K562 (cell line): Measurements from ENCODE around the gene HOXB4. TPM values are rescaled to one million over a fixed set of nuclear protein-coding genes. Genes with fewer than 3 reads are reported as not detected.

ENCODE experiments used
- ARID1B ChIP-seq: fragments of 450-650 bp; IDR thresholded peaks from 2 replicates; pipeline ENCODE4 v1.6.1; 2016; ENCODE audit warnings: antibody characterized with exemption, mild to moderate bottlenecking, inconsistent platforms
- CREB1 ChIP-seq, 2 experiments: sonication (generic) in 1 of 2; formaldehyde crosslinking in 1 of 2; IDR thresholded peaks; 2 replicates each; pipeline versions ENCODE4 v1.6.1 to v1.8.0; 2012 to 2022; ENCODE audit warnings: inconsistent platforms in 1 of 2, mild to moderate bottlenecking in 1 of 2, missing genetic modification reagents in 1 of 2, moderate library complexity in 1 of 2
- FOXA1 ChIP-seq: fragments of 450-650 bp; IDR thresholded peaks from 2 replicates; pipeline ENCODE4 v1.6.1; 2016; ENCODE audit warnings: mild to moderate bottlenecking, borderline replicate concordance
- FOXJ2 ChIP-seq: fragments of 200-800 bp; sonication (Bioruptor generic); IDR thresholded peaks from 2 replicates; pipeline ENCODE4 v1.6.1; 2016; ENCODE audit warnings: missing genetic modification characterization, missing compliant biosample characterization
- GATAD2A ChIP-seq: fragments of 450-650 bp; IDR thresholded peaks from 2 replicates; pipeline ENCODE4 v1.6.1; 2017
- RREB1 ChIP-seq: fragments of 250-450 bp; sonication (Bioruptor Pico); IDR thresholded peaks from 2 replicates; pipeline ENCODE4 v1.4.0; 2020
- SMAD4 ChIP-seq: fragments of 250-450 bp; sonication (Bioruptor Pico); conservative IDR thresholded peaks from 2 replicates; pipeline ENCODE4 v1.8.0; 2021; ENCODE audit warnings: inconsistent platforms, mild to moderate bottlenecking, moderate library complexity
- polyA plus RNA-seq, 8 experiments: library from polyadenylated mRNA; depleted of rRNA in 4 of 8; stranded (reverse) in 5 of 8; unstranded in 3 of 8; fragments of >200 nt; fragmentation: Nextera tagmentation in 2 of 8; fragmentation: Illumina TruSeq in 1 of 8; extraction: Ambion mirVana in 2 of 8; extraction: Trizol in 1 of 8; gene quantifications; 2 replicates each; pipeline versions ENCODE4 v1.2.1 to v1.2.3, GENCODE V29; 2011 to 2014; ENCODE audit warnings: inconsistent platforms in 1 of 8, missing spikeins in 1 of 8
- total RNA-seq, 7 experiments: library from RNA; depleted of rRNA in 6 of 7; stranded (reverse); fragments of >200 nt in 6 of 7; fragmentation: Illumina TruSeq in 2 of 7; extraction: Trizol in 2 of 7; gene quantifications; 2 replicates each; pipeline versions ENCODE4 v1.2.1 to v1.2.3, GENCODE V29; 2011 to 2021; ENCODE audit warnings: low replicate concordance in 1 of 7
- TF ChIP-seq, protein P1 (sequence below): fragments of 450-650 bp; IDR thresholded peaks from 2 replicates; pipeline ENCODE4 v1.6.1; 2016; ENCODE audit warnings: missing biosample characterization, missing genetic modification characterization
- TF ChIP-seq, protein P2 (sequence below), 3 experiments: fragments of 200-800 bp in 1 of 3; sonication (Bioruptor generic) in 1 of 3; sonication (generic) in 1 of 3; formaldehyde crosslinking in 1 of 3; IDR thresholded peaks; 2 replicates each; pipeline versions ENCODE4 v1.6.1 to v1.8.0; 2016 to 2022; ENCODE audit warnings: mild to moderate bottlenecking in 2 of 3, missing compliant biosample characterization in 2 of 3, missing genetic modification characterization in 2 of 3, missing genetic modification reagents in 1 of 3
- TF ChIP-seq, protein P3 (sequence below): fragments of 450-650 bp; conservative IDR thresholded peaks from 2 replicates; pipeline ENCODE4 v1.6.1; 2016; ENCODE audit warnings: missing genetic modification characterization, low read depth, mild to moderate bottlenecking, control low read depth, missing compliant biosample characterization
- TF ChIP-seq, protein P4 (sequence below), 2 experiments: fragments of 150-350 bp in 1 of 2; IDR thresholded peaks; 2 replicates each; pipeline ENCODE4 v1.6.1; 2012 to 2016; ENCODE audit warnings: low read depth in 2 of 2, low read length in 2 of 2, mild to moderate bottlenecking in 1 of 2, moderate library complexity in 1 of 2

The HOXB4 gene
- total and polyA plus RNA-seq, 9 of the 15 experiments (the other 6 are each of a cell fraction or from before 2014, with no cell fraction given): 1.6 to 34.9 (median 14.9) TPM

DNA sequence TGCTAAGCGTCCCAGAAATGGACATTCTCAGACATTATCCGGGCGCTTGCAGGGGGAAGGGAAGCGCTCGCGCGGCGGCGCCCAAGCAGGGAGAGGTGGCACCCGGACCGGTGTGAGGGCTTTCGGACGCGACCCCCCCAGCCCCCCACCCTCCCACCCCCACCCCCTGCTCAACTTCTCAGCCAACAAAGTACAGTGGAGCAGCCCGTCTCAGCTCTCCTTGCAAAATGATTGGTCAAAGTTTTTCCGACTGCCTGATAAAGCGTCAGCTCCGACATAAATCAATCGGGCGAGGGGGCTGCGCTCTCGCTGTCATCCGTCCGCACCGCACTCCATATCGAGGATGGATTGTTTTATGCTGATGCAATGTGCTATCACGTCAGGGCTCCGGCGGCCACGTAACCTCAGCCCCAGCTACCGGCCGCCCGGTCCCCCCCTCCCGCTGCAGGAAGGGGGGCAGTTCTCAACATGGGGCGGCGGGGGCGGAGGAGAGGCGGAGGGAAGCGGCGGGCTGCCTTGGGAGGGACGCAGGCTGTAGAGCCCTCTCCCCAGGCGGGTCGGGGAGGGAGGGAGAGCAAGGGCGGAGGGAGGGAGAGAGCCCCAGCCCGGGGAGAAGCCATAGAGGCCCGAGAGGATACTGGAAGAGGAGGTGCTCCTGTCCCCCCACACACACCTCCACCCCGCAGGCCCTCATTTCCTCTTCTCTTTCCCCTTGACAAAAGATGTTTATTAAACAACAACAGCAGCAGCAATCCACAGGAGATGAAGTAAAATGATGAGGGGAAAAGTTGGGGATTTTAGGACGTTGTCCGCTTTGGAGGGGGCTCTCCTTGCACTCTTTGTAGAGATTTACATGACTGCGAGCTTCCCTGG is 48.3 kb upstream of the HOXB4 start, which contains the start of gene HOXB9 (continued):
- TF ChIP-seq FOXA1 (no peak), CREB1 (IDR thresholded peaks at IDR 0.05) (peak; percentile 95), CREB1 (CRISPR knock-in tag; IDR thresholded peaks at IDR 0.05) (peak; percentile 93), FOXJ2 (tag) (peak; percentile 75; the same call in 1 of the 2 replicates), ARID1B (peak; percentile 86), RREB1 (CRISPR knock-in tag) (peak; percentile 53; the same call in 1 of the 2 replicates), SMAD4 (CRISPR knock-in tag) (peak; percentile 86), GATAD2A (no peak)
- TF ChIP-seq, protein P1, sequence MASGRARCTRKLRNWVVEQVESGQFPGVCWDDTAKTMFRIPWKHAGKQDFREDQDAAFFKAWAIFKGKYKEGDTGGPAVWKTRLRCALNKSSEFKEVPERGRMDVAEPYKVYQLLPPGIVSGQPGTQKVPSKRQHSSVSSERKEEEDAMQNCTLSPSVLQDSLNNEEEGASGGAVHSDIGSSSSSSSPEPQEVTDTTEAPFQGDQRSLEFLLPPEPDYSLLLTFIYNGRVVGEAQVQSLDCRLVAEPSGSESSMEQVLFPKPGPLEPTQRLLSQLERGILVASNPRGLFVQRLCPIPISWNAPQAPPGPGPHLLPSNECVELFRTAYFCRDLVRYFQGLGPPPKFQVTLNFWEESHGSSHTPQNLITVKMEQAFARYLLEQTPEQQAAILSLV (tag): peak; percentile 90
- TF ChIP-seq, protein P2, sequence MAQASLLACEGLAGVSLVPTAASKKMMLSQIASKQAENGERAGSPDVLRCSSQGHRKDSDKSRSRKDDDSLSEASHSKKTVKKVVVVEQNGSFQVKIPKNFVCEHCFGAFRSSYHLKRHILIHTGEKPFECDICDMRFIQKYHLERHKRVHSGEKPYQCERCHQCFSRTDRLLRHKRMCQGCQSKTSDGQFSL (CRISPR knock-in tag; IDR thresholded peaks at IDR 0.05): peak; percentile 86
- TF ChIP-seq, protein P2 (tag; IDR thresholded peaks at IDR 0.05): peak in 1 of 2 experiments; percentile 87; a peak in 2 of 4 replicates
- TF ChIP-seq, protein P3, sequence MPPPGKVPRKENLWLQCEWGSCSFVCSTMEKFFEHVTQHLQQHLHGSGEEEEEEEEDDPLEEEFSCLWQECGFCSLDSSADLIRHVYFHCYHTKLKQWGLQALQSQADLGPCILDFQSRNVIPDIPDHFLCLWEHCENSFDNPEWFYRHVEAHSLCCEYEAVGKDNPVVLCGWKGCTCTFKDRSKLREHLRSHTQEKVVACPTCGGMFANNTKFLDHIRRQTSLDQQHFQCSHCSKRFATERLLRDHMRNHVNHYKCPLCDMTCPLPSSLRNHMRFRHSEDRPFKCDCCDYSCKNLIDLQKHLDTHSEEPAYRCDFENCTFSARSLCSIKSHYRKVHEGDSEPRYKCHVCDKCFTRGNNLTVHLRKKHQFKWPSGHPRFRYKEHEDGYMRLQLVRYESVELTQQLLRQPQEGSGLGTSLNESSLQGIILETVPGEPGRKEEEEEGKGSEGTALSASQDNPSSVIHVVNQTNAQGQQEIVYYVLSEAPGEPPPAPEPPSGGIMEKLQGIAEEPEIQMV (tag): peak; percentile 80
- TF ChIP-seq, protein P4, sequence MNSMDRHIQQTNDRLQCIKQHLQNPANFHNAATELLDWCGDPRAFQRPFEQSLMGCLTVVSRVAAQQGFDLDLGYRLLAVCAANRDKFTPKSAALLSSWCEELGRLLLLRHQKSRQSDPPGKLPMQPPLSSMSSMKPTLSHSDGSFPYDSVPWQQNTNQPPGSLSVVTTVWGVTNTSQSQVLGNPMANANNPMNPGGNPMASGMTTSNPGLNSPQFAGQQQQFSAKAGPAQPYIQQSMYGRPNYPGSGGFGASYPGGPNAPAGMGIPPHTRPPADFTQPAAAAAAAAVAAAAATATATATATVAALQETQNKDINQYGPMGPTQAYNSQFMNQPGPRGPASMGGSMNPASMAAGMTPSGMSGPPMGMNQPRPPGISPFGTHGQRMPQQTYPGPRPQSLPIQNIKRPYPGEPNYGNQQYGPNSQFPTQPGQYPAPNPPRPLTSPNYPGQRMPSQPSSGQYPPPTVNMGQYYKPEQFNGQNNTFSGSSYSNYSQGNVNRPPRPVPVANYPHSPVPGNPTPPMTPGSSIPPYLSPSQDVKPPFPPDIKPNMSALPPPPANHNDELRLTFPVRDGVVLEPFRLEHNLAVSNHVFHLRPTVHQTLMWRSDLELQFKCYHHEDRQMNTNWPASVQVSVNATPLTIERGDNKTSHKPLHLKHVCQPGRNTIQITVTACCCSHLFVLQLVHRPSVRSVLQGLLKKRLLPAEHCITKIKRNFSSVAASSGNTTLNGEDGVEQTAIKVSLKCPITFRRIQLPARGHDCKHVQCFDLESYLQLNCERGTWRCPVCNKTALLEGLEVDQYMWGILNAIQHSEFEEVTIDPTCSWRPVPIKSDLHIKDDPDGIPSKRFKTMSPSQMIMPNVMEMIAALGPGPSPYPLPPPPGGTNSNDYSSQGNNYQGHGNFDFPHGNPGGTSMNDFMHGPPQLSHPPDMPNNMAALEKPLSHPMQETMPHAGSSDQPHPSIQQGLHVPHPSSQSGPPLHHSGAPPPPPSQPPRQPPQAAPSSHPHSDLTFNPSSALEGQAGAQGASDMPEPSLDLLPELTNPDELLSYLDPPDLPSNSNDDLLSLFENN (IDR thresholded peaks at IDR 0.05; ENCODE audit: low read depth in 2 of 2, low read length in 2 of 2): peak in 1 of 2 experiments; percentile 36; a peak in 1 of 4 replicates
